HG03442 (cell line): ENCODE results near the gene TBC1D8.

Experiments
- ATAC-seq: cut with Tn5 transposase; IDR thresholded peaks from one replicate; pipeline ENCODE4 v1.9.1; 2021; ENCODE audit warnings: mild to moderate bottlenecking, moderate library complexity; ENCODE audit not compliant: unreplicated experiment

Gene TBC1D8

GRCh38 chr2:101162561-101163330, 11.6 kb upstream of the TBC1D8 start:
- ATAC-seq: no peak

GRCh38 chr2:101161658-101162057, 10.5 kb upstream of the TBC1D8 start:
- no peak for ATAC-seq

- no peak for ATAC-seq
Observed at GRCh38 chr2:101160454-101160853, 9.3 kb upstream of the TBC1D8 start.

- ATAC-seq: no peak
Observed at GRCh38 chr2:101159526-101159925, 8.3 kb upstream of the TBC1D8 start.

- ATAC-seq: no peak
Observed at GRCh38 chr2:101157272-101157671, 6.1 kb upstream of the TBC1D8 start.

- no peak for ATAC-seq
Observed at GRCh38 chr2:101153787-101154186, 2.6 kb upstream of the TBC1D8 start.

- ATAC-seq: no peak
Observed at GRCh38 chr2:101153077-101153707, 2.0 kb upstream of the TBC1D8 start.

GRCh38 chr2:101152272-101153076, 1.3 kb upstream of the TBC1D8 start:
- ATAC-seq: peak; percentile 58

- ATAC-seq: no peak
Observed at GRCh38 chr2:101151859-101152271, 683 bp upstream of the TBC1D8 start.

- peak; percentile 19 for ATAC-seq
Observed at GRCh38 chr2:101150306-101151145, 656 bp downstream of the TBC1D8 start.

- ATAC-seq: no peak
Observed at GRCh38 chr2:101149241-101150192, 1.7 kb downstream of the TBC1D8 start.

GRCh38 chr2:101148777-101149176, 2.4 kb downstream of the TBC1D8 start:
- no peak for ATAC-seq

- ATAC-seq: no peak
Observed at GRCh38 chr2:101147971-101148370, 3.2 kb downstream of the TBC1D8 start.

GRCh38 chr2:101147062-101147461, 4.1 kb downstream of the TBC1D8 start:
- ATAC-seq: no peak

GRCh38 chr2:101146535-101146934, 4.6 kb downstream of the TBC1D8 start:
- no peak for ATAC-seq

- no peak for ATAC-seq
Observed at GRCh38 chr2:101145406-101145805, 5.8 kb downstream of the TBC1D8 start.

GRCh38 chr2:101142163-101142562, 9.0 kb downstream of the TBC1D8 start:
- ATAC-seq: no peak

GRCh38 chr2:101140978-101141655, 10.1 kb downstream of the TBC1D8 start:
- no peak for ATAC-seq

- ATAC-seq: no peak
Observed at GRCh38 chr2:101140237-101140636, 10.9 kb downstream of the TBC1D8 start.
